RWPE2 (cell line): ENCODE results near the gene NAXE.

Source experiments
- ATAC-seq: fragments of 200-7000 bp; cut with Tn5 transposase; 3 replicates; pipeline ENCODE4 v1.9.1; 2021; ENCODE audit warnings: low read depth
- DNase-seq: peaks from one replicate; pipeline ENCODE4 v3.0.0-alpha.2; 2020; ENCODE audit warnings: low spot score
- H3K27ac ChIP-seq: fragments of 450-650 bp; 2 replicates; pipeline ENCODE4 v1.5.1; 2017; ENCODE audit warnings: mild to moderate bottlenecking; ENCODE audit not compliant: poor library complexity, severe bottlenecking
- H3K27me3 ChIP-seq: fragments of 250-450 bp; sonication (Bioruptor Pico); 2 replicates; pipeline ENCODE4 v1.5.1; 2021; ENCODE audit warnings: mild to moderate bottlenecking, moderate library complexity; ENCODE audit not compliant: insufficient read depth, poor library complexity, severe bottlenecking
- H3K36me3 ChIP-seq: fragments of 250-450 bp; sonication (Bioruptor Pico); 2 replicates; pipeline ENCODE4 v1.5.1; 2020; ENCODE audit warnings: low read depth, mild to moderate bottlenecking, moderate library complexity
- H3K4me1 ChIP-seq: fragments of 250-450 bp; sonication (Bioruptor Pico); 2 replicates; pipeline ENCODE4 v1.5.1; 2021; ENCODE audit warnings: mild to moderate bottlenecking, moderate library complexity; ENCODE audit not compliant: insufficient read depth, poor library complexity, severe bottlenecking
- H3K4me3 ChIP-seq: fragments of 250-450 bp; sonication (Bioruptor Pico); 2 replicates; pipeline ENCODE4 v1.5.1; 2021; ENCODE audit warnings: mild to moderate bottlenecking, moderate library complexity; ENCODE audit not compliant: severe bottlenecking
- H3K9me3 ChIP-seq: fragments of 250-450 bp; sonication (Bioruptor Pico); 2 replicates; pipeline ENCODE4 v1.5.1; 2021; ENCODE audit warnings: mild to moderate bottlenecking, moderate library complexity; ENCODE audit not compliant: severe bottlenecking
- CTCF ChIP-seq: fragments of 450-650 bp; IDR thresholded peaks from one replicate; pipeline ENCODE4 v1.5.1; 2017; ENCODE audit warnings: mild to moderate bottlenecking, moderate library complexity; ENCODE audit not compliant: poor library complexity, severe bottlenecking

Gene NAXE

GRCh38 chr1:156593661-156593989, 2.0 kb downstream of the NAXE start:
- ATAC-seq (no peak), DNase-seq (no peak)
- Histone ChIP-seq H3K9me3 (no peaks in the 10 kb centered on the region), H3K4me1 (peaks cover 5% of the 10 kb centered on the region), H3K4me3 (no peak overlapping the region), H3K27me3 (no peaks in the 10 kb centered on the region), H3K36me3 (peaks cover 60% of the 10 kb centered on the region), H3K27ac (no peak overlapping the region)
- no peak for TF ChIP-seq CTCF

GRCh38 chr1:156594190-156594589, 2.6 kb downstream of the NAXE start:
- TF ChIP-seq CTCF, result no peak
- Histone ChIP-seq H3K27me3 (no peaks in the 10 kb centered on the region), H3K36me3 (peaks cover 66% of the 10 kb centered on the region), H3K4me3 (no peak overlapping the region), H3K9me3 (no peaks in the 10 kb centered on the region), H3K4me1 (peaks cover 5% of the 10 kb centered on the region), H3K27ac (no peak overlapping the region)
- DNase-seq (no peak), ATAC-seq (no peak)

GRCh38 chr1:156595016-156595415, 3.4 kb downstream of the NAXE start:
- no peaks in the 10 kb centered on the region for H3K27me3 ChIP-seq
- ATAC-seq (no peak), DNase-seq (no peak)
- no peaks in the 10 kb centered on the region for H3K9me3 ChIP-seq
- H3K36me3 ChIP-seq, result peaks cover 73% of the 10 kb centered on the region
- no peak overlapping the region for H3K27ac ChIP-seq
- no peak overlapping the region for H3K4me3 ChIP-seq
- TF ChIP-seq CTCF, result no peak
- peaks cover 5% of the 10 kb centered on the region for H3K4me1 ChIP-seq

GRCh38 chr1:156596426-156596825, 4.8 kb downstream of the NAXE start:
- Histone ChIP-seq H3K36me3 (peaks cover 73% of the 10 kb centered on the region), H3K4me3 (no peak overlapping the region), H3K27me3 (no peaks in the 10 kb centered on the region), H3K4me1 (no peaks in the 10 kb centered on the region), H3K27ac (no peak overlapping the region), H3K9me3 (no peaks in the 10 kb centered on the region)
- no peak for TF ChIP-seq CTCF
- DNase-seq (no peak), ATAC-seq (no peak)

GRCh38 chr1:156598125-156598524, 6.5 kb downstream of the NAXE start:
- Histone ChIP-seq H3K36me3 (peaks cover 65% of the 10 kb centered on the region), H3K9me3 (no peaks in the 10 kb centered on the region)
- no peak for TF ChIP-seq CTCF

More at GRCh38 chr1:156598125-156598524, 6.5 kb downstream of the NAXE start:
- H3K4me1 ChIP-seq, result peaks cover 8% of the 10 kb centered on the region
- no peak overlapping the region for H3K4me3 ChIP-seq
- no peak overlapping the region for H3K27ac ChIP-seq
- H3K27me3 ChIP-seq, result no peaks in the 10 kb centered on the region
- DNase-seq (no peak), ATAC-seq (no peak)
